ENCODE results near the gene FGF3.

The FGF3 gene

GRCh38 chr11:69836401-69836800, 17.2 kb upstream of the FGF3 start:
- Mint-ChIP-seq H3K9me3 (no peaks in the 10 kb centered on the region), H3K4me1 (peaks cover 45% of the 10 kb centered on the region), H3K36me3 (ENCODE audit: low read depth) (no peaks in the 10 kb centered on the region), H3K27me3 (ENCODE audit: low read depth, poor library complexity) (peaks cover 6% of the 10 kb centered on the region), H3K4me3 (no peak overlapping the region), H3K27ac (no peak overlapping the region)
- no peak for DNase-seq
- TF ChIP-seq CTCF (IDR thresholded peaks at IDR 0.05), result no peak

DNA sequence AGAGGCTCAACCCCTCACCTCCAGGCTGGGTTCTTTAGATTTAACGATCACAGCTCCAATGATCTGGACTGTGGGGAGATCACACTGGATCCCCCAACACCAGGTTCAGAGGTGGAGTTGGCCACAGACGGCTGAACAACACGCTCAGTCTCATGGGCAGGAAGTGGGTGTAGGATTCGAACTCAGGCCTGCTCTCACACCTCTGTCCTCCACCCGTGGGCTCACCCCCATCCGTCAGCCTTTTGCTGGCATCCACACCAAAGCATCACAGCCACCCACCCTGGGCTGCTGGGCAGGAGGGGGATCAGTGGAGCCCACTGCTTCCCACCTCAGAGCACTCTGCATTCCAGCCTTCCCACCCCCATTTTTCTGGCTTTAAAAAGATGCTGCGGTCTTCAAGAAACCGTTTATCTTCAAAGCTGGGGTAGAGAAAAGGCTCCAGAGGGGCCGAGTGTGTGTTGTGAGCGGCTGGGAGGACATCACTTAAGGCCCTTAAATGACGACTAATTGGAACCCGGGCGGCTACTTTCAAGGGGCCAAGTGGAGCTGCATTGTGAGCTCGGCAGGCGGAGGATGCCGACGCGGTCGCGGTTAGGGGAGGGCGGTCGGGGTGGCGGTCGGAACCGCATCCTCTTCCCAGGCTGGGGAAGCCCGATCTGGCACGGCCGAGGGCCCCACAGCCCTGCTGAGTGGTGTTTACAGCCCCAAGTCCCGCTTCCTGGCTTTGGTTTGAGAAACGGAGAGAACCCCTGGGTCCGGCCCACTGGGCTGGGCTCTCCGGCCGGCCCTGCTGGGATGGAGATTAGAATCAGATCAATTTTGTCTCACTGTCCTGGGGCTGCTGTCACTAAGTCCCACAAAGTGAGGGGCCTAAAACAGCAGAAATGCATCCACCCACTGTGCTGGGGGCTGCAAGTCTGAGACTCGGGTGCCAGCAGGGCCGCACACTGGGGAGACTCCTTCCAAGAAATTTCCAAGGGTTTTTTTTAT, 15.9 kb upstream of the FGF3 start:
- Mint-ChIP-seq H3K27ac (no peak overlapping the region), H3K4me3 (no peak overlapping the region), H3K9me3 (no peaks in the 10 kb centered on the region), H3K4me1 (peaks cover 40% of the 10 kb centered on the region), H3K27me3 (ENCODE audit: low read depth, poor library complexity) (peaks cover 6% of the 10 kb centered on the region), H3K36me3 (ENCODE audit: low read depth) (no peaks in the 10 kb centered on the region)
- no peak for DNase-seq
- TF ChIP-seq CTCF (IDR thresholded peaks at IDR 0.05), result no peak

DNA sequence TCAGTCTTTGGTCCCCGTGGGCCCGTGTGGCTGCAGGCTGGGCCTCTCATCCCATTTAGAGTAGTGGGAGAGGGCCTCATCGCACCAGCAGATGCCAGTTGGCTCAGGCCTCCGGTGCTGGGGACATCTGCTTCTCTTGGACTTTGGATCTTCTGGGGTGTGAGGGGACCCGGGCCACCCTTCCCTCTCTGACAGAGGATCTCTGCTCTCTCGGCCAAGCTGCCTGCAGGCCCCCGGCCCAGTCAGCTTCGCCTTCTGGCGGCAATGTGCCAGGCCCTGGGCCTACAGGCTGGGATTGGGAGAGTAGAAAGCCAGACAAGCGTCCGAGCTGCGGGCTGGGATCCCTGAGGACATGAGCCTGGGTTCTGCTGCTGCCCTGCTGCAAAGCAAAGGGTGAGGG, 15.0 kb upstream of the FGF3 start:
- no peak for TF ChIP-seq CTCF (IDR thresholded peaks at IDR 0.05)
- DNase-seq, result no peak
- Mint-ChIP-seq H3K4me1 (peaks cover 42% of the 10 kb centered on the region), H3K27ac (no peak overlapping the region), H3K27me3 (ENCODE audit: low read depth, poor library complexity) (peaks cover 6% of the 10 kb centered on the region), H3K36me3 (ENCODE audit: low read depth) (no peaks in the 10 kb centered on the region), H3K9me3 (no peaks in the 10 kb centered on the region), H3K4me3 (no peak overlapping the region)

DNA sequence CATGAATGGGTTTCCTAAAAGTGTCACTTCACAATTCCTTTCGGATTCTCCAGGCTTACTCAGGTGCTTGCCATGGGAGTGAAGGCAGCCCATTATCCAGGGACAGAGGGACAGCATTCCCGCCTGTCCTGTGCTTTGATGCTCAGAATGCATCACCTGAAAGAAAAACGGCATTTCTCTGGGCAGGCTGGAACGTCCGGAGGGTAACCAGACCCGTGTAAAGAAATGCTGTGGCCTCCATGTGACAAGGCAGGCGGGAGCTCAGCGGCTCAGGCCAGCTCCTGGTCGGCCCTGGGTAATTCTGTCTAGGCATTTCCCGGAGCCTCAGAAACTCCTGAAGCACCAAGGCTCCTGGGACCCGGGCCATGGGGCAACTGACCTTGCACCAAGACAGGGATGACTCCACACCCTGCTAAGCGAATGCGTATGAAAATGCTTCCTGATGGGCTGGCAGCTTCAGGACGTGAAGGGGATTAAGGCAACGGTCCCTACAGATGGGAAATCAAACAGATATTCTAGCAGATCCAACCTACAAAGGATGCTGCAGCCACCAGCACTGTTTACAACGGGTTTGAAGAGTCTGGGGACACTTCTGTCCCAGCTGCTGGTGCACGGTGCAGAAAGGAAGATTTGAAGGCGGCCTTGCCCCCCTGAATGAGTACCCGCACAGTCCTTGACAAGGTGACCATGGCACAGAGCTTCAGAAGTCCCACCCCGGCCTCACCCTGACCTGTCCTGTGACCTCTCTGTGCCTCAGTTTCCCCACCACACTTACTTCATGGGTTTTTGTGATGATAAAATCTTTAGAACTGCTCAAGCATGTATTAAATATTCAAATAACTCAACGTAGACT, 13.6 kb upstream of the FGF3 start:
- Mint-ChIP-seq H3K36me3 (ENCODE audit: low read depth) (no peaks in the 10 kb centered on the region), H3K27me3 (ENCODE audit: low read depth, poor library complexity) (peaks cover 9% of the 10 kb centered on the region), H3K4me3 (peak overlapping the region; percentile 12), H3K4me1 (peaks cover 51% of the 10 kb centered on the region), H3K9me3 (no peaks in the 10 kb centered on the region), H3K27ac (no peak overlapping the region)
- peak; percentile 42 for DNase-seq
- TF ChIP-seq CTCF (IDR thresholded peaks at IDR 0.05), result no peak

GRCh38 chr11:69831985-69832384, 12.8 kb upstream of the FGF3 start:
- Mint-ChIP-seq H3K27ac (no peak overlapping the region), H3K9me3 (no peaks in the 10 kb centered on the region), H3K36me3 (ENCODE audit: low read depth) (no peaks in the 10 kb centered on the region), H3K4me1 (peaks cover 57% of the 10 kb centered on the region), H3K27me3 (ENCODE audit: low read depth, poor library complexity) (peaks cover 10% of the 10 kb centered on the region), H3K4me3 (no peak overlapping the region)
- TF ChIP-seq CTCF (IDR thresholded peaks at IDR 0.05), result no peak
- no peak for DNase-seq
